CD4-positive, alpha-beta T cell (primary cell): ENCODE measurements around the gene PADI4. TPM values are rescaled to one million over a fixed set of nuclear protein-coding genes. Genes with fewer than 3 reads are reported as not detected.

ENCODE experiments used
- ATAC-seq: fragments of 200-7000 bp; cut with Tn5 transposase; one replicate; pipeline ENCODE4 v1.10.0; 2022; ENCODE audit warnings: mild to moderate bottlenecking; ENCODE audit not compliant: poor library complexity
- CTCF ChIA-PET: fragments of 350-600 bp; sonication (Branson Sonifier 250); formaldehyde crosslinking; loops from one replicate; lab custom pipeline; 2021; ENCODE audit warnings: antibody characterized with exemption, inconsistent platforms; lab: Charles Lee
- POLR2A ChIA-PET: fragments of 350-600 bp; sonication (Branson Sonifier 250); formaldehyde crosslinking; loops from one replicate; lab custom pipeline; 2021; ENCODE audit warnings: antibody characterized with exemption, inconsistent platforms; lab: Charles Lee
- DNase-seq, 14 experiments: peaks; one replicate each; pipeline ENCODE4 v3.0.0-alpha.2; 2013 to 2020; ENCODE audit warnings: mixed read lengths in 2 of 14
- H3K27ac ChIP-seq, 2 donors: one replicate each; pipeline versions ENCODE4 v1.5.1 to v1.7.0; 2013; ENCODE audit warnings: low read length in 2 of 2, low read depth in 1 of 2, mild to moderate bottlenecking in 1 of 2
- H3K27me3 ChIP-seq, 2 experiments: 1 replicate in 1 of 2; 2 replicates in 1 of 2; pipeline versions ENCODE4 v1.6.1 to v1.7.0; 2013; ENCODE audit warnings: low read length in 2 of 2, control low read depth in 1 of 2, mild to moderate bottlenecking in 1 of 2, moderate library complexity in 1 of 2; ENCODE audit not compliant: insufficient read depth in 2 of 2, control insufficient read depth in 1 of 2
- H3K36me3 ChIP-seq: one replicate; pipeline ENCODE4 v1.6.1; 2013; ENCODE audit warnings: low read length, control low read depth; ENCODE audit not compliant: insufficient read depth
- H3K4me1 ChIP-seq: one replicate; pipeline ENCODE4 v1.6.1; 2013; ENCODE audit warnings: low read length, control low read depth; ENCODE audit not compliant: insufficient read depth
- H3K4me3 ChIP-seq: one replicate; pipeline ENCODE4 v1.5.1; 2013; ENCODE audit warnings: mild to moderate bottlenecking, low read length, moderate library complexity
- H3K9me3 ChIP-seq, 2 experiments: 1 replicate in 1 of 2; 2 replicates in 1 of 2; pipeline versions ENCODE4 v1.6.1 to v1.7.0; 2013; ENCODE audit warnings: low read length in 2 of 2, mild to moderate bottlenecking in 2 of 2, control low read depth in 1 of 2, moderate library complexity in 1 of 2; ENCODE audit not compliant: control insufficient read depth in 1 of 2, insufficient read depth in 1 of 2
- H3K27ac Mint-ChIP-seq: one replicate; pipeline ENCODE4 v1.8.0; 2020; ENCODE audit warnings: mixed read lengths
- H3K27me3 Mint-ChIP-seq: one replicate; pipeline ENCODE4 v1.8.0; 2021; ENCODE audit warnings: mixed read lengths
- H3K36me3 Mint-ChIP-seq: one replicate; pipeline ENCODE4 v1.8.0; 2021; ENCODE audit warnings: low read depth, mixed read lengths
- H3K4me1 Mint-ChIP-seq: one replicate; pipeline ENCODE4 v1.8.0; 2021; ENCODE audit warnings: low read depth, mixed read lengths
- H3K4me3 Mint-ChIP-seq: one replicate; pipeline ENCODE4 v1.8.0; 2020; ENCODE audit warnings: mild to moderate bottlenecking, mixed read lengths
- H3K9me3 Mint-ChIP-seq: one replicate; pipeline ENCODE4 v1.8.0; 2020; ENCODE audit warnings: mixed read lengths
- CTCF ChIP-seq: fragments of 200-600 bp; IDR thresholded peaks from one replicate; pipeline ENCODE4 v1.8.0; 2022; ENCODE audit warnings: antibody characterized with exemption, mild to moderate bottlenecking
- intact Hi-C, 2 experiments: fragments of 100-400 bp; cut with DNase I in 1 of 2; cut with micrococcal nuclease in 1 of 2; formaldehyde crosslinking; loops; one replicate each; pipeline versions ENCODE4 v1.15.1 to v1.9.0; 2023 to 2025; cut with DNase I, micrococcal nuclease
- total RNA-seq, 174 experiments: library from RNA in 2 of 174; stranded (reverse) in 2 of 174; gene quantifications; one replicate each; pipeline ENCODE4 v1.2.3 and lab custom pipeline; 2021 to 2026

PADI4 gene
- total RNA-seq, 2 experiments from 2014 or later = 0.41 to 0.75 TPM

GRCh38 chr1:17260264-17260663 lies 47.7 kb upstream of the PADI4 start:
- Histone ChIP-seq H3K9me3 (peaks cover 0 to 6% of the 10 kb centered on the region in 2 experiments), H3K4me1 (no peaks in the 10 kb centered on the region), H3K27ac (no peak overlapping the region), H3K27me3 (no peaks in the 10 kb centered on the region), H3K36me3 (no peaks in the 10 kb centered on the region), H3K4me3 (no peak overlapping the region)
- Mint-ChIP-seq H3K27me3 (peaks cover 23% of the 10 kb centered on the region), H3K36me3 (no peaks in the 10 kb centered on the region), H3K27ac (no peak overlapping the region), H3K4me1 (no peaks in the 10 kb centered on the region), H3K9me3 (no peaks in the 10 kb centered on the region), H3K4me3 (no peak overlapping the region)
- CTCF ChIA-PET = no interaction called here
- no peak for DNase-seq
- intact Hi-C loops = no loop called here
- ATAC-seq = no peak
- TF ChIP-seq CTCF = no peak
- POLR2A ChIA-PET = no interaction called here

GRCh38 chr1:17260738-17261137 lies 47.3 kb upstream of the PADI4 start:
- no peaks in the 10 kb centered on the region for H3K4me1 ChIP-seq
- POLR2A ChIA-PET = no interaction called here
- H3K27me3 ChIP-seq = no peaks in the 10 kb centered on the region
- H3K36me3 ChIP-seq = no peaks in the 10 kb centered on the region
- ATAC-seq = no peak
- no peaks in the 10 kb centered on the region for H3K9me3 Mint-ChIP-seq
- H3K27ac Mint-ChIP-seq = no peak overlapping the region
- no peak overlapping the region for H3K4me3 ChIP-seq
- H3K27ac ChIP-seq = no peak overlapping the region
- CTCF ChIA-PET = no interaction called here
- TF ChIP-seq CTCF = no peak
- no peaks in the 10 kb centered on the region for H3K36me3 Mint-ChIP-seq
- peaks cover 0 to 6% of the 10 kb centered on the region in 2 experiments for H3K9me3 ChIP-seq
- intact Hi-C loops = no loop called here
- H3K27me3 Mint-ChIP-seq = peaks cover 20% of the 10 kb centered on the region
- no peak overlapping the region for H3K4me3 Mint-ChIP-seq
- no peak for DNase-seq
- H3K4me1 Mint-ChIP-seq = no peaks in the 10 kb centered on the region

GRCh38 chr1:17263936-17264335 lies 44.1 kb upstream of the PADI4 start:
- Histone ChIP-seq H3K4me3 (no peak overlapping the region), H3K27ac (no peak overlapping the region), H3K27me3 (no peaks in the 10 kb centered on the region), H3K9me3 (peaks cover 0 to 6% of the 10 kb centered on the region in 2 experiments), H3K4me1 (no peaks in the 10 kb centered on the region), H3K36me3 (no peaks in the 10 kb centered on the region)
- no peak for TF ChIP-seq CTCF
- H3K36me3 Mint-ChIP-seq = no peaks in the 10 kb centered on the region
- no peaks in the 10 kb centered on the region for H3K9me3 Mint-ChIP-seq
- no peaks in the 10 kb centered on the region for H3K4me1 Mint-ChIP-seq
- no peak overlapping the region for H3K27ac Mint-ChIP-seq
- peaks cover 4% of the 10 kb centered on the region for H3K27me3 Mint-ChIP-seq
- no peak for ATAC-seq
- CTCF ChIA-PET = no interaction called here
- intact Hi-C loops = no loop called here
- DNase-seq = no peak
- POLR2A ChIA-PET = no interaction called here
- H3K4me3 Mint-ChIP-seq = no peak overlapping the region
